HG02798 (cell line): Measurements from ENCODE around the gene KDM4F.
"Not testable (repeated sequence)": the region's sequence is repeated elsewhere in the genome, so short reads cannot be mapped to it uniquely, and the experiment has no call there.

Source experiments
- ATAC-seq: cut with Tn5 transposase; IDR thresholded peaks from one replicate; pipeline ENCODE4 v1.9.1; 2021; ENCODE audit warnings: mild to moderate bottlenecking; ENCODE audit not compliant: unreplicated experiment, poor library complexity

Gene KDM4F

DNA sequence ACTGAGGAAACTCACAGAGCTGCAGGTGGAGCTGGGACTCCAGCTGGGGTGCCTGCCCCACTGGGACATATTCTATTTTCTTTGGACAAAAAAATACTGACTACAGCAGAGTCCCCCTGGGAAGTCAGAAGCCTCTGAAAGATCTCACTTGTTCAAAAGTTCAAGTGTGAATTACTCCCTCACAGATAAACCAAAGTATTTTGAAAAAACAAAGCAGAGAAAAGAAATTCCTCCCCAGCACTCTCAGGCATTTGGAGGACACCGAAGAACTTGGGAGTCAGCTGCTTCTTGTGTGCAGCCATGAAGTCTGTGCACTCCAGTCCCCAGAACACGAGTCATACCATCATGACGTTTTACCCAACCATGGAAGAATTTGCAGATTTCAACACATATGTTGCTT is at the start of gene KDM4F:
KDM4F (plus strand) TSS at position 301 of the 400 bp plus-strand sequence.
- ATAC-seq = not testable (repeated sequence)

- ATAC-seq = no peak
These were observed 45.5 kb upstream of the KDM4F start for GRCh38 chr11:95003716-95004115.

DNA sequence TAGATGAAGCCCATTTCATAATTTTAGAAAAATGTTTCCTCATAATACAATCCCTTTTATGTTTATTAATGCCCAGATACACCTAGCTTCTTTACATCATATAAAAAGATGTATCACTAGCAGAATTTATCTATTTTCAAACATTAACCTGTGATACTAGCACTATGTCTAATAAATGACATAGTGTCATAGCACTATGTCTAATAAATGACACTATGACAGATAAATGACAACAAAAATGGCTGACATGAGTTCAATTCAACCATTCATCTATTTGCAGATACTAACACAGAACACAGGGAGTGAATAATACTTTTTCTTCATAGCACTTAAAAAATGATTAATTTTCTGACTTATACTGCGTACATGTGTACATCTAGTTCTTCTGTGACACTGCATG is 43.6 kb upstream of the KDM4F start:
- no peak for ATAC-seq

- no peak for ATAC-seq
These were observed 37.8 kb upstream of the KDM4F start for GRCh38 chr11:95011376-95011775.

GRCh38 chr11:95014184-95014821 is 34.9 kb upstream of the KDM4F start:
- ATAC-seq = no peak

GRCh38 chr11:95016139-95016538 is 33.1 kb upstream of the KDM4F start:
- ATAC-seq = no peak

- ATAC-seq = not testable (repeated sequence)
These were observed 27.8 kb upstream of the KDM4F start for GRCh38 chr11:95021468-95021867.

DNA sequence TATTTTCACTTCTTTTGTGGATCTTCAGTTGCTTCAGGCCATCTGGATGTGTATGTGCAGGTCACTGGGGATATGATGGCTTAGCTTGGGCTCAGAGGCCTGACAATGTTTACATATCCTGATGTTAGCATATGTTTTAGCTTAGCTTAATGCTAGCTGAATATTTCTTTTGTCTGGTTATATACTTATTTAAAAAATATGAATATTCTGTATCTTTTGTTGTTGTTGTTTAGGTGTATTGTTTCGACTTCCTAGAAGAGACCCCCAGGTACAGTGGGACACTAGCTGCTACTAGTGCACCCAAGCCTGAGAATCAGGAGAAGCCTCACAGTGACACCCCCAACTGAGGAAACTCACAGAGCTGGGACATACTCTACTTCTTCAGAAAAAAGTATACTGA is 24.3 kb upstream of the KDM4F start, which contains the start of gene KDM4E:
KDM4E (plus strand) TSS at position 301 of the 400 bp plus-strand sequence. CDS start 300 bp downstream, outside the sequence.
- no peak for ATAC-seq

DNA sequence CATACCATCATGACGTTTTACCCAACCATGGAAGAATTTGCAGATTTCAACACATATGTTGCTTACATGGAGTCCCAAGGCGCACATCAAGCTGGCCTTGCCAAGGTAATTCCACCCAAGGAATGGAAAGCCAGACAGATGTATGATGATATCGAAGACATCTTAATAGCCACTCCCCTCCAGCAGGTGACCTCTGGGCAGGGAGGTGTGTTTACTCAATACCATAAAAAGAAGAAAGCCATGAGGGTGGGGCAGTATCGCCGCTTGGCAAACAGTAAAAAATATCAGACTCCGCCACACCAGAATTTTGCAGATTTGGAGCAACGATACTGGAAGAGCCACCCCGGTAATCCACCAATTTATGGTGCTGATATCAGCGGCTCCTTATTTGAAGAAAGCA is 23.6 kb upstream of the KDM4F start:
- not testable (repeated sequence) for ATAC-seq

GRCh38 chr11:95028357-95028756 is 20.9 kb upstream of the KDM4F start:
- no peak for ATAC-seq

DNA sequence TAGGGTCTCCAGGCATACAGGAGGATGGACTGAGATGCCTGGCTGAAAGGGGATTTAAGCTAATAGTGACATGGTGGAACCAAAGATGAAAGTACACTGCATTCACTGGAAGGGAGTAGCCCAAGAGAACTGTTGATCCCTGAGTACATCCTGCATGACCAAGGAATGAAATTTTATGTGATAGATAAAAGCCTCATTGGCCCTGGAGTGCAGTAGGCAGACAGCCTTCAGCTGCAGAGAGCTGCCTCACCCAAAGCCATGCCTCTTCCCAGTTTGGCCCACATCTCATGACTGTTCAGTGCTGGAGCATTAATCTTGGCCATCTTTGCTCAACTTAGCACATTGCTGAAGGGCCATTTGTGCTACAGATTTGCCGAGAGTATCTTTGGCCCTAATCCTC is 16.2 kb upstream of the KDM4F start:
- ATAC-seq = no peak

GRCh38 chr11:95035316-95035715 is 13.9 kb upstream of the KDM4F start:
- no peak for ATAC-seq

- ATAC-seq = not testable (repeated sequence)
These were observed 11.7 kb upstream of the KDM4F start for GRCh38 chr11:95037356-95038035.

GRCh38 chr11:95042239-95042638 is 7.0 kb upstream of the KDM4F start:
- no peak for ATAC-seq

DNA sequence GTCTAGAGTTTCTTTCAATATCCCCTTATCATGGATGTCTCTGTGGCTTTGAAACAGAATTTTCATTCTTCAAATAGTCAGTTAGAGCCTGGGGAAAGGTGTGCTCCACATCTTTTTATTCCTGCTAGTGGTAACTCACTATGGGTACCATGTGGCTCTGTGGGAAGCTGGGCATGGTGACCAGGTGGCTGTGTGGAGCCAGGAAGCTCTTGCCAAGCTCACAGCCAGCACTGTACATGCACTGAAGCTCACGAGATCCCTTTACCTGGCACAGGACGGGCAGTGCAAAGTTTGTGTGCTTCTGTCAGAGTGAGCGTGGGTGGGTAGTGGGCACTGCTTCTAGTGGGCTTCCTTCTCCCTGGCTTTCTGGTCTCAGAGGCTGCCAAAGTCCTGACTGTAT is 6.3 kb upstream of the KDM4F start:
- ATAC-seq = no peak

- ATAC-seq = no peak
These were observed 5.2 kb upstream of the KDM4F start for GRCh38 chr11:95044010-95044409.

- ATAC-seq = no peak
These were observed 3.4 kb upstream of the KDM4F start for GRCh38 chr11:95045812-95046211.

DNA sequence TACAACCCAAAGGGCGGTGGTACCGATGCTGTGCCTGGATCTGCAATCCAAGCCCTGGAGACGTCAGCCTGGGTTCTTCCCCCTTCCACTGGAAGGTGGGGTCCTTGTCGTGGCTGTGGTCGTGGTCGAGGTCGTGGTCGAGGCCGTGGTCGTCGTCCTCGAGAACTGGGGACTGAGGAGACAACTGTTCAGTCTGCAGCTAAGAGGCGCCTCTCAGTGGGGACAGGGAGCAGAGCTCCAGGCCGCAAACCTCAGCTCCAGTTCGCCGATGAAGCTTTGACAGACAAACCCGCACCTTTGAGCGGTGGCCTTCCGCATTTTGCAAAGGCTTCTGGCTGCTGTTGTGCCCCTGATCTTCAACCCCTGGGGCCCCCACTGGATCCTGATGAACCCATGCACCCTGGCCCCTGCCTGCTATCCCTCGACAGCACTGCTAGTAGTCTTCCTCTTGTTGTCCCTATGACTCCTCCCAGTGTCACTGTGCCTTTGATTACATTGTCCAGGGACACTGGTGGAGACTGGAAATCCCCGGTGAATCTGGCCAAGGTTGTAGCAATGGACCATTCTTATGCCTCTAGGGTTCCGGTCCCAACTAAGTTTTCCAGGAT is 1.5 kb downstream of the KDM4F start:
- no peak for ATAC-seq

DNA sequence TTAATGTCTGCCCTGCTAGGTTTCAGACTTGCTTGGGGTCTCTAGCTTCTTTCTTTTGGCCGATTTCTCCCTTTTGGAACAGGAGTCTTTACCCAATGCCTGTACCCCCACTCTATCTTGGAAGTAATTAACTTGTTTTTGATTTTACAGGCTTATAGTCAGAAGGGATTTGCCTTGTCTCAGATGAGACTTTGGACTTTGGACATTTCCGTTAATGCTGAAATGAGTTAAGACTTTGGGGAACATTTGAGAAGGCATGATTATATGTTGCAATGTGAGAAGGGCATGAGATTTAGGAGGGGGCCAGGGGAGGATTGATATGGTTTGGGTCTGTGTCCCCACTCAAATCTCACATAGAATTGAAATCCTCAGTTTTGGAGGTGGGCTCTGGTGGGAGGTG is 5.1 kb downstream of the KDM4F start:
- no peak for ATAC-seq

DNA sequence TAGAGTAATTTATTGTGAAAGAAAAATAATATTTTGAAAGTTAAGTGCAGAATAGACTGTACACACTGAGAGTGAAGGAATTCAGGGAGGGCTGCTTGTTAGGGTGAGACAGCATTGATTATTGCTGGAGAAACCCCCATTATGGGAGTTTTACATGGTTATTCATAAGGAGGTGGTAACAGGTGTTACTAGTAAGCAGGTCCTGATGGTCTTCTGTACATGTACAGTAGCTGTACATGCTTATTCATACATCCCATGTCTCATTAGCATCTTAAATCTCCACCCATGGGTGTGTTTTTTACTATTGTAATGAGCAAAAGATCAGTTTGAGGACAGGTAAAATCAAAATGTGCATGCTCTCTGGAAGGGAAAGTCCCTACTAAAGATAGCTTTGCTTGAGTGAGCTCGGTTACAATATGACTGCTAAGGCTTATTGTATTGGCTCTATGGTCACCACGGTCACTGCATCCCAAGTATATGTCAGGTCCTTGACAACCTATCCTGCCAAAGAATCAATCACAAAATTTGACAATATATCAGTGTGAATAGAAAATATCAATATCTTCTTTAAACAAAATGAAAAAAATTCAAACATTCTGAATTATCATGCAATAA is 6.2 kb downstream of the KDM4F start:
- ATAC-seq = peak; percentile 96

DNA sequence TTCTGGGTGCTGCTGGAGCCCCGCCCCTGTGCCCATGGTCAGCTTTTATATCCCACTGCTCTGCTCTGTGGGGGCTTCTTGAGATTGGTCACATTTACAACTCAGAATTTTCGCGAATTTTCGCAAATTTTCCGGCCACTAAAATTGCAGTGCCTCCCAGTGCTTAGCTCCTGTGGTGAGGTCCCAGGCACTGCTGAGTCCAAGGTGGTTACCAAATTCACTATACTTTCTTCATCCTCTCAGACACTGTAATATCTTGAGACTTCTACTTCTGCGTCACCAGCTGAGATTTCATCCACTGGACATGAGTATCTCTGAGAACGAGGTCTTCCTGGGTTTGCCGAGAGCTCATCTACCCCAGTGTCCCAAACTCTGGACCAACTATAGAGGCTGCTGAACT is 8.7 kb downstream of the KDM4F start:
- ATAC-seq = no peak
